HG02970 (cell line): ENCODE data around the gene TPRG1L.

Experiments used
- ATAC-seq: cut with Tn5 transposase; IDR thresholded peaks from one replicate; pipeline ENCODE4 v1.9.1; 2021; ENCODE audit warnings: mild to moderate bottlenecking, moderate library complexity, moderate number of reproducible peaks; ENCODE audit not compliant: unreplicated experiment, low FRiP score

Gene TPRG1L

GRCh38 chr1:3641816-3642215, 17.0 kb downstream of the TPRG1L start:
- no peak for ATAC-seq

GRCh38 chr1:3642919-3643675, 18.3 kb downstream of the TPRG1L start:
- ATAC-seq: no peak

- no peak for ATAC-seq
Measured at GRCh38 chr1:3644273-3644672, 19.5 kb downstream of the TPRG1L start.

GRCh38 chr1:3645247-3645646, 20.4 kb downstream of the TPRG1L start:
- no peak for ATAC-seq

- ATAC-seq: no peak
Measured at GRCh38 chr1:3645666-3646355, 21.0 kb downstream of the TPRG1L start.

GRCh38 chr1:3646596-3646995, 21.8 kb downstream of the TPRG1L start:
- no peak for ATAC-seq

GRCh38 chr1:3649342-3650247, 24.8 kb downstream of the TPRG1L start, which contains the start of gene WRAP73:
Gene WRAP73, minus strand, starts transcription at chr1:3650103. Its CDS starts 104 bp downstream, at chr1:3649999.
- peak; percentile 74 for ATAC-seq

GRCh38 chr1:3650248-3651025, 25.6 kb downstream of the TPRG1L start:
- ATAC-seq: no peak

- ATAC-seq: no peak
Measured at GRCh38 chr1:3651026-3651929, 26.5 kb downstream of the TPRG1L start.

- no peak for ATAC-seq
Measured at GRCh38 chr1:3651930-3652547, 27.2 kb downstream of the TPRG1L start, which contains the start of gene TP73. Gene TP73, plus strand, starts transcription at chr1:3652516. Its CDS starts 29,850 bp downstream, at chr1:3682366.

GRCh38 chr1:3652548-3653285, 27.9 kb downstream of the TPRG1L start:
- no peak for ATAC-seq

- ATAC-seq: no peak
Measured at GRCh38 chr1:3653286-3653618, 28.4 kb downstream of the TPRG1L start.

- no peak for ATAC-seq
Measured at GRCh38 chr1:3654549-3655281, 29.9 kb downstream of the TPRG1L start.

- ATAC-seq: no peak
Measured at GRCh38 chr1:3656450-3657095, 31.8 kb downstream of the TPRG1L start.

- no peak for ATAC-seq
Measured at GRCh38 chr1:3657096-3657475, 32.3 kb downstream of the TPRG1L start.

- no peak for ATAC-seq
Measured at GRCh38 chr1:3657578-3658230, 32.9 kb downstream of the TPRG1L start.
